SU-DHL-6 (cell line): ENCODE measurements around the gene TBATA.

Source experiments
- H2AFZ ChIP-seq: fragments of 200-600 bp; sonication (generic); 2 replicates; pipeline ENCODE4 v1.6.1; 2014; ENCODE audit warnings: low read depth, mild to moderate bottlenecking, moderate library complexity, mixed read lengths, antibody characterized with exemption, low read length; ENCODE audit not compliant: severe bottlenecking
- H3F3A ChIP-seq: fragments of 200-600 bp; shearing (Covaris generic); 2 replicates; pipeline ENCODE4 v1.6.0; 2016; ENCODE audit warnings: antibody characterized with exemption, mild to moderate bottlenecking; ENCODE audit not compliant: insufficient read depth
- H3K27ac ChIP-seq: fragments of 200-600 bp; sonication (generic); 2 replicates; pipeline ENCODE4 v1.5.1; 2016; ENCODE audit warnings: low read depth, mild to moderate bottlenecking, low read length, moderate library complexity, mixed read lengths
- H3K27me3 ChIP-seq: fragments of 200-600 bp; sonication (generic), shearing (Covaris generic); 2 replicates; pipeline ENCODE4 v1.6.0; 2014; ENCODE audit warnings: mild to moderate bottlenecking, low read length
- H3K36me3 ChIP-seq: fragments of 200-600 bp; sonication (generic); 2 replicates; pipeline ENCODE4 v1.6.1; 2014; ENCODE audit warnings: mild to moderate bottlenecking, low read length, mixed read lengths
- H3K4me2 ChIP-seq: fragments of 300-600, 200-600 bp; shearing (Covaris generic), sonication (generic); 2 replicates; pipeline ENCODE4 v1.6.0; 2014; ENCODE audit warnings: low read length, low read depth, mild to moderate bottlenecking; ENCODE audit not compliant: poor library complexity, severe bottlenecking
- H3K4me3 ChIP-seq: fragments of 200-600 bp; sonication (generic); 2 replicates; pipeline ENCODE4 v1.5.1; 2014; ENCODE audit warnings: antibody characterized with exemption, low read length, mild to moderate bottlenecking, mixed read lengths; ENCODE audit not compliant: insufficient read depth, poor library complexity, severe bottlenecking
- H3K79me2 ChIP-seq: fragments of 200-600 bp; sonication (generic); 2 replicates; pipeline ENCODE4 v1.6.1; 2014; ENCODE audit warnings: mild to moderate bottlenecking, low read length, moderate library complexity; ENCODE audit not compliant: insufficient read depth
- H3K9ac ChIP-seq: fragments of 200-600 bp; sonication (generic); 2 replicates; pipeline ENCODE4 v1.7.0; 2014; ENCODE audit warnings: mild to moderate bottlenecking, low read length
- H3K9me2 ChIP-seq: fragments of 200-600 bp; sonication (generic); replicated peaks from 2 replicates; pipeline ENCODE4 v1.6.1; 2014; ENCODE audit warnings: low read length; ENCODE audit not compliant: insufficient read depth
- H3K9me3 ChIP-seq: fragments of 200-600 bp; sonication (generic); 2 replicates; pipeline ENCODE4 v1.6.1; 2014; ENCODE audit warnings: low read length, mixed read lengths; ENCODE audit not compliant: insufficient read depth
- H4K20me1 ChIP-seq: fragments of 200-600 bp; sonication (generic); 2 replicates; pipeline ENCODE4 v1.6.1; 2014; ENCODE audit warnings: low read depth, mild to moderate bottlenecking, antibody characterized with exemption, low read length, moderate library complexity, mixed read lengths
- EZH2phosphoT487 ChIP-seq: fragments of 200-600 bp; sonication (generic), shearing (Covaris generic); conservative IDR thresholded peaks from 2 replicates; pipeline ENCODE4 v1.6.1; 2018; ENCODE audit warnings: mild to moderate bottlenecking, antibody characterized with exemption, low read length, moderate library complexity, mixed read lengths
- TF ChIP-seq, protein P1 (sequence below): fragments of 200-600 bp; sonication (generic); IDR thresholded peaks from one replicate; pipeline ENCODE4 v1.5.1; 2017; ENCODE audit warnings: antibody characterized with exemption, mild to moderate bottlenecking, low read length, moderate library complexity; ENCODE audit not compliant: insufficient read depth, poor library complexity, severe bottlenecking

The TBATA gene

DNA sequence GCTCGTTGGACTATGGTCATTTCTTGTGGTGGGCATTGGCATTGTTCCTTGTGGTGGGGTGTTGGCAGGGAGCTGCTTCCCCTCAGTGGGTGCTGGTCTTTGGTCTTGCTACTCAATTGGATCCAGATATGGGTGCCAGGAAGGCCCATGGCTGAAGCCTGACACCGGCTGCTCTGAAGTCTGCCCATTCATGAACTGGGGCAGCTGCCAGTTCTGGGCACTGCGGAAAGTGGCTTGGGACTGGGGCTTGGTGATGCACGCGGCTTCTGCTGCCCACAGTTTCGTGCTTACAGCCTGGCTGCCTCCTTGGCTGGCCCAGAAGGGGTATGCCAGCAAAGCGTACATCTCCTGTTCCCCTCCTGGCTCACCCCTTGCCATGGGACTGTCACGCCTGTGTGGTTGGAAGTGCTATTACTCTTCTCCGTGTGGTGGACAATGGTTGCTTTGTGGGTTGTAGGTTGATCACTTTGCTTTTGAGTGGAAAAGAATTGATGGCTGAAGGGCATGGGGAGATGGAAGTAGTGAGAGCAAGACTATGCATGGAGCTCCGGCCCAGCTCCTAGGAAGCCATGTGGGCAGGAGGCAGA is 58.2 kb downstream of the TBATA start:
- no peak for TF ChIP-seq EZH2phosphoT487
- TF ChIP-seq, protein P1, sequence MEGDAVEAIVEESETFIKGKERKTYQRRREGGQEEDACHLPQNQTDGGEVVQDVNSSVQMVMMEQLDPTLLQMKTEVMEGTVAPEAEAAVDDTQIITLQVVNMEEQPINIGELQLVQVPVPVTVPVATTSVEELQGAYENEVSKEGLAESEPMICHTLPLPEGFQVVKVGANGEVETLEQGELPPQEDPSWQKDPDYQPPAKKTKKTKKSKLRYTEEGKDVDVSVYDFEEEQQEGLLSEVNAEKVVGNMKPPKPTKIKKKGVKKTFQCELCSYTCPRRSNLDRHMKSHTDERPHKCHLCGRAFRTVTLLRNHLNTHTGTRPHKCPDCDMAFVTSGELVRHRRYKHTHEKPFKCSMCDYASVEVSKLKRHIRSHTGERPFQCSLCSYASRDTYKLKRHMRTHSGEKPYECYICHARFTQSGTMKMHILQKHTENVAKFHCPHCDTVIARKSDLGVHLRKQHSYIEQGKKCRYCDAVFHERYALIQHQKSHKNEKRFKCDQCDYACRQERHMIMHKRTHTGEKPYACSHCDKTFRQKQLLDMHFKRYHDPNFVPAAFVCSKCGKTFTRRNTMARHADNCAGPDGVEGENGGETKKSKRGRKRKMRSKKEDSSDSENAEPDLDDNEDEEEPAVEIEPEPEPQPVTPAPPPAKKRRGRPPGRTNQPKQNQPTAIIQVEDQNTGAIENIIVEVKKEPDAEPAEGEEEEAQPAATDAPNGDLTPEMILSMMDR, result no peak
- H3F3A ChIP-seq, result no peaks in the 10 kb centered on the region

DNA sequence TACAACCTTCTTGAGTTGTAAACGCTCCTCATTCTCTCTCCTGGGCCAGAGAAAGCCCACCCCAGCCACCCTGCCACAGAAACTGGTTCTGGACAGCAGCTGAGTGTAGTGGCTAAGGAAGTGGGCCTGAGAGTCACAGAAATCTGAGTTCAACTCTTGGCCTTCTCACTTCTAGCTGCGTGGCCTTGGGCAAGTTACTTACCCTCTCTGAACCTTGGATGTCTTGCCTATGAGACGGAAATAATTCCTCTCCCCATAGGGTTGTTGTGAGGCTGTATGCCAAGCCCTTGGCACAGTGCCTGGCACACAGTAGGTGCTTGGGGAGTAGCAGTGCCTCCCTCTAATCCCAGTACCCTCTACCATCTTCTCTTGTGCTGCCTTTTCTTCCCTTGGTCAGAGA is 61.4 kb downstream of the TBATA start:
- no peaks in the 10 kb centered on the region for H3K79me2 ChIP-seq
- H3K27me3 ChIP-seq, result no peaks in the 10 kb centered on the region
- H3K36me3 ChIP-seq, result no peaks in the 10 kb centered on the region
- H3K4me3 ChIP-seq, result no peak overlapping the region
- H3K9ac ChIP-seq, result no peak overlapping the region
- no peak overlapping the region for H2AFZ ChIP-seq
- no peak overlapping the region for H3K4me2 ChIP-seq
- TF ChIP-seq EZH2phosphoT487, result no peak
- TF ChIP-seq, protein P1, result no peak
- H3K9me2 ChIP-seq, result no peaks in the 10 kb centered on the region
- no peak overlapping the region for H3K27ac ChIP-seq
- H3F3A ChIP-seq, result no peaks in the 10 kb centered on the region
- no peaks in the 10 kb centered on the region for H3K9me3 ChIP-seq
- H4K20me1 ChIP-seq, result no peaks in the 10 kb centered on the region

More for the DNA sequence above, 58.2 kb downstream of the TBATA start:
- Histone ChIP-seq H3K4me3 (no peak overlapping the region), H3K27ac (no peak overlapping the region), H3K36me3 (no peaks in the 10 kb centered on the region), H3K9me2 (no peaks in the 10 kb centered on the region), H3K4me2 (no peak overlapping the region), H3K9ac (no peak overlapping the region), H2AFZ (no peak overlapping the region), H3K79me2 (no peaks in the 10 kb centered on the region), H3K9me3 (no peaks in the 10 kb centered on the region), H4K20me1 (no peaks in the 10 kb centered on the region), H3K27me3 (no peaks in the 10 kb centered on the region)

DNA sequence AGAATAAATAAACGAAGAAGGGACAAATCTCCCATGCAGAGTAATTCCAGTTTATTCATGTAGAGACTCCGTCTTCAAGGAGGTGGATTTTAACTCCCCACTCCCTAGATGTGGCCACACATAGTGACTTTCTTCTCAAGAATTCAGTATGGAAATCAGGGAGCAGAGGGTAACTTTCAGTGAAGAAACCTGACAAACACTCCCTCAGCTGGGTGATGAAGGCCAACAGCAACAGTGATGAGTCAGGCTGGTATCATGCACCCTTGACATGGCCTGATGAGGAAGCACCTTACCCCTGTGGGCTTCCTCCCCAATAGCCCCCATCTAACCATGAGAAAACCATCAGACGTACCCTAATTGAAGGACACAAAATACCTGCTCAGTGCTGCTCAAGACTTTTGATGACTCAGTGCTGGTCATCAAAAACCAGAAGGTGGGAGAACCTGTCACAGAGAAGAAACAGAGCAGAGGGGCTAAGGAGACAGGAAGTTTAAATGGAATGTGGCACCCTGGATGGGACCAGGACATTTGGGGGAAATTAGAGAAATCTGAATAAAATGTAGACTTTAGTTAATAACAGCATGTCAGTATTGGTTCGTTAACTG is 62.3 kb downstream of the TBATA start:
- H3K27ac ChIP-seq, result no peak overlapping the region
- no peak overlapping the region for H2AFZ ChIP-seq
- H3K79me2 ChIP-seq, result no peaks in the 10 kb centered on the region
- no peaks in the 10 kb centered on the region for H3K9me2 ChIP-seq
- no peak overlapping the region for H3K4me2 ChIP-seq
- no peaks in the 10 kb centered on the region for H3F3A ChIP-seq
- no peaks in the 10 kb centered on the region for H3K9me3 ChIP-seq
- TF ChIP-seq, protein P1, result no peak
- no peak for TF ChIP-seq EZH2phosphoT487
- H3K9ac ChIP-seq, result no peak overlapping the region
- no peaks in the 10 kb centered on the region for H3K36me3 ChIP-seq
- H3K4me3 ChIP-seq, result no peak overlapping the region
- H4K20me1 ChIP-seq, result no peaks in the 10 kb centered on the region
- no peaks in the 10 kb centered on the region for H3K27me3 ChIP-seq
